DND-41 (cell line): ENCODE results near the gene SPAG7.

Experiments
- EZH2 ChIP-seq: IDR thresholded peaks from 3 replicates; pipeline ENCODE4 v1.6.1; 2012; ENCODE audit warnings: borderline replicate concordance, low read depth, mild to moderate bottlenecking, moderate library complexity, low read length, inconsistent platforms; ENCODE audit not compliant: severe bottlenecking
- TF ChIP-seq, protein P1 (sequence below): IDR thresholded peaks from 2 replicates; pipeline ENCODE4 v1.5.1; 2012; ENCODE audit warnings: borderline replicate concordance, low read length, moderate library complexity, mild to moderate bottlenecking; ENCODE audit not compliant: poor library complexity, severe bottlenecking; ENCODE audit errors: extremely low read depth

DNA sequence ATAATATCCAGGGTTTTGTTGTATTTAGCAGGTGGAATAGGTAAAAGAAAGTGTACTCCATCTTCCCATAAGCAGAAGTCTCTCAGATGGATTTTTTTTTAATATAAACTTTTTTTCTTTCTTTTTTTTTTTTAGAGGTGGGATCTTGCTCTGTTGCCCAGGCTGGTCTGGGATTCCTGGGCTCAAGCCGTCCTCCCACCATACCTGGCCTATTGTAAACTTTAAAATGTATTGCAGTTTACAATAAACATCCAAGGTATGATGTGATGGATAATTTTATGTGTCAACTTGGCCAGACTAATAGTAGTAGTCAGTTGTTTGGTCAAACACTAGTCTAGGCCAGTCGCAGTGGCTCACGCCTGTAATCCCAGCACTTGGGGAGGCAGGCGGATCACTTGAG, 46.3 kb downstream of the SPAG7 start:
- TF ChIP-seq, protein P1, sequence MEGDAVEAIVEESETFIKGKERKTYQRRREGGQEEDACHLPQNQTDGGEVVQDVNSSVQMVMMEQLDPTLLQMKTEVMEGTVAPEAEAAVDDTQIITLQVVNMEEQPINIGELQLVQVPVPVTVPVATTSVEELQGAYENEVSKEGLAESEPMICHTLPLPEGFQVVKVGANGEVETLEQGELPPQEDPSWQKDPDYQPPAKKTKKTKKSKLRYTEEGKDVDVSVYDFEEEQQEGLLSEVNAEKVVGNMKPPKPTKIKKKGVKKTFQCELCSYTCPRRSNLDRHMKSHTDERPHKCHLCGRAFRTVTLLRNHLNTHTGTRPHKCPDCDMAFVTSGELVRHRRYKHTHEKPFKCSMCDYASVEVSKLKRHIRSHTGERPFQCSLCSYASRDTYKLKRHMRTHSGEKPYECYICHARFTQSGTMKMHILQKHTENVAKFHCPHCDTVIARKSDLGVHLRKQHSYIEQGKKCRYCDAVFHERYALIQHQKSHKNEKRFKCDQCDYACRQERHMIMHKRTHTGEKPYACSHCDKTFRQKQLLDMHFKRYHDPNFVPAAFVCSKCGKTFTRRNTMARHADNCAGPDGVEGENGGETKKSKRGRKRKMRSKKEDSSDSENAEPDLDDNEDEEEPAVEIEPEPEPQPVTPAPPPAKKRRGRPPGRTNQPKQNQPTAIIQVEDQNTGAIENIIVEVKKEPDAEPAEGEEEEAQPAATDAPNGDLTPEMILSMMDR = no peak
- TF ChIP-seq EZH2 = no peak
